ENCODE data around the gene PSMD3. TPM values are rescaled to one million over a fixed set of nuclear protein-coding genes. Genes with fewer than 3 reads are reported as not detected.

PSMD3 gene
- total and polyA plus RNA-seq, 9 of the 15 experiments (the other 6 are each of a cell fraction or from before 2014, with no cell fraction given), result 2.0 to 251 (median 135) TPM

DNA sequence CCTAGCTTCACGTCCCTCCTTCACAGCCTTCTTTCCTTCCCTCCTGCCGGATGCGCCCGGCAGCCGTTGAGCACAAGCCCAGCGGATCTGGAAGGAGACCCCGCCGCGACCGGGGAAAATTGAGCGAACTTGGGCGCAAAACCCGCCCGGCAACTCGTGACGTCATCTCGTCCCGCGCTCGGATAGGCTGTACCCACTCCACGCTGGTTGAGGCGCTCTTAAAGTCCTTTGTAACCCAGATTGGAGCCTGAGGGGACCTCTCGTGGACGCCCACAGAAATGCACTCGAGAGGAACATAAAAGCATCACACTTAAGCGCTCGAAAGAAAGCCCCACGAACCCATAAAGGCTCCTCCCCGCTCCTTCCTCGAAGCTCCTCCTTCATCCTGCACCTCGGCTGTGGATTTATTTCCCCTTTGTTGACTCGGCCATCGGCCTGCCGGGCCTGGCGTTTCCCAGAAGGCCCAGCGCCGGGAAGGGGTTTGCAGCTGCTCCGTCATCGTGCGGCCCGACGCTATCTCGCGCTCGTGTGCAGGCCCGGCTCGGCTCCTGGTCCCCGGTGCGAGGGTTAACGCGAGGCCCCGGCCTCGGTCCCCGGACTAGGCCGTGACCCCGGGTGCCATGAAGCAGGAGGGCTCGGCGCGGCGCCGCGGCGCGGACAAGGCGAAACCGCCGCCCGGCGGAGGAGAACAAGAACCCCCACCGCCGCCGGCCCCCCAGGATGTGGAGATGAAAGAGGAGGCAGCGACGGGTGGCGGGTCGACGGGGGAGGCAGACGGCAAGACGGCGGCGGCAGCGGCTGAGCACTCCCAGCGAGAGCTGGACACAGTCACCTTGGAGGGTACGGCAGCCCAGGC is at the start of gene PSMD3 (continued):
- no peak for TF ChIP-seq ZNF395 (CRISPR knock-in tag; IDR thresholded peaks at IDR 0.05)
- peak; percentile 57; the same call in 1 of the 2 replicates for TF ChIP-seq ZNF511 (CRISPR knock-in tag; IDR thresholded peaks at IDR 0.05)
- TF ChIP-seq ZNF584 (CRISPR knock-in tag; IDR thresholded peaks at IDR 0.05; ENCODE audit: low read depth), result peak; percentile 82
- peak; percentile 55 for TF ChIP-seq CCNT2 (IDR thresholded peaks at IDR 0.05; ENCODE audit: borderline replicate concordance, extremely low read depth, insufficient read length, low read depth, low read length)
- TF ChIP-seq SAFB2 (IDR thresholded peaks at IDR 0.05; ENCODE audit: borderline replicate concordance, low read depth, low read length, severe bottlenecking), result no peak
- TF ChIP-seq CHD1 (IDR thresholded peaks at IDR 0.05; ENCODE audit: low read length), result no peak
- peak; percentile 77 for TF ChIP-seq TAF9B (IDR thresholded peaks at IDR 0.05; ENCODE audit: partially characterized antibody)
- TF ChIP-seq, protein P1, sequence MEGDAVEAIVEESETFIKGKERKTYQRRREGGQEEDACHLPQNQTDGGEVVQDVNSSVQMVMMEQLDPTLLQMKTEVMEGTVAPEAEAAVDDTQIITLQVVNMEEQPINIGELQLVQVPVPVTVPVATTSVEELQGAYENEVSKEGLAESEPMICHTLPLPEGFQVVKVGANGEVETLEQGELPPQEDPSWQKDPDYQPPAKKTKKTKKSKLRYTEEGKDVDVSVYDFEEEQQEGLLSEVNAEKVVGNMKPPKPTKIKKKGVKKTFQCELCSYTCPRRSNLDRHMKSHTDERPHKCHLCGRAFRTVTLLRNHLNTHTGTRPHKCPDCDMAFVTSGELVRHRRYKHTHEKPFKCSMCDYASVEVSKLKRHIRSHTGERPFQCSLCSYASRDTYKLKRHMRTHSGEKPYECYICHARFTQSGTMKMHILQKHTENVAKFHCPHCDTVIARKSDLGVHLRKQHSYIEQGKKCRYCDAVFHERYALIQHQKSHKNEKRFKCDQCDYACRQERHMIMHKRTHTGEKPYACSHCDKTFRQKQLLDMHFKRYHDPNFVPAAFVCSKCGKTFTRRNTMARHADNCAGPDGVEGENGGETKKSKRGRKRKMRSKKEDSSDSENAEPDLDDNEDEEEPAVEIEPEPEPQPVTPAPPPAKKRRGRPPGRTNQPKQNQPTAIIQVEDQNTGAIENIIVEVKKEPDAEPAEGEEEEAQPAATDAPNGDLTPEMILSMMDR (IDR thresholded peaks at IDR 0.05 in 2 of 3, conservative IDR thresholded peaks at IDR 0.05 in 1 of 3; ENCODE audit: insufficient read depth in 2 of 3, low read depth in 1 of 3, low read length in 3 of 3), result peak; percentile 89 to 97 (median 92)
- no peak for TF ChIP-seq PHB2 (IDR thresholded peaks at IDR 0.05; ENCODE audit: low read depth)
- TF ChIP-seq, protein P2, sequence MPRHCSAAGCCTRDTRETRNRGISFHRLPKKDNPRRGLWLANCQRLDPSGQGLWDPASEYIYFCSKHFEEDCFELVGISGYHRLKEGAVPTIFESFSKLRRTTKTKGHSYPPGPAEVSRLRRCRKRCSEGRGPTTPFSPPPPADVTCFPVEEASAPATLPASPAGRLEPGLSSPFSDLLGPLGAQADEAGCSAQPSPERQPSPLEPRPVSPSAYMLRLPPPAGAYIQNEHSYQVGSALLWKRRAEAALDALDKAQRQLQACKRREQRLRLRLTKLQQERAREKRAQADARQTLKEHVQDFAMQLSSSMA (CRISPR knock-in tag; IDR thresholded peaks at IDR 0.05), result no peak
- peak; percentile 94 for TF ChIP-seq PHF20 (IDR thresholded peaks at IDR 0.05; ENCODE audit: partially characterized antibody)
- peak in 1 of 2 experiments; percentile 95; a peak in 2 of 4 replicates for TF ChIP-seq HDAC1 (IDR thresholded peaks at IDR 0.05)
- TF ChIP-seq RNF2 (IDR thresholded peaks at IDR 0.05), result peak; percentile 81
- no peak for TF ChIP-seq ETV6 (IDR thresholded peaks at IDR 0.05; ENCODE audit: borderline replicate concordance in 1 of 2, low read depth in 2 of 2, low read length in 1 of 2)
- peak; percentile 60 for TF ChIP-seq ETV6 (CRISPR knock-in tag; IDR thresholded peaks at IDR 0.05; ENCODE audit: borderline replicate concordance)
- TF ChIP-seq KAT2B (IDR thresholded peaks at IDR 0.05; ENCODE audit: low read depth, low read length), result no peak
- TF ChIP-seq, protein P3, sequence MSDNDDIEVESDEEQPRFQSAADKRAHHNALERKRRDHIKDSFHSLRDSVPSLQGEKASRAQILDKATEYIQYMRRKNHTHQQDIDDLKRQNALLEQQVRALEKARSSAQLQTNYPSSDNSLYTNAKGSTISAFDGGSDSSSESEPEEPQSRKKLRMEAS (CRISPR knock-in tag; IDR thresholded peaks at IDR 0.05), result peak; percentile 85
- peak; percentile 68 for TF ChIP-seq RBM22 (IDR thresholded peaks at IDR 0.05; ENCODE audit: low read depth, low read length, poor library complexity, severe bottlenecking)
- TF ChIP-seq ZNF217 (CRISPR knock-in tag; IDR thresholded peaks at IDR 0.05), result no peak
- TF ChIP-seq SMC3 (conservative IDR thresholded peaks at IDR 0.05; ENCODE audit: insufficient read depth, low read depth, low read length), result peak; percentile 87

Measured in K562 (cell line).